NCI-H2029 treated with DMSO at 0.1 percent for 48 hours (cell line): ENCODE measurements around the gene GSTO1.

Experiments
- DNase-seq: peaks from one replicate; lab custom pipeline; 2025; lab: John Stamatoyannopoulos, UW

The GSTO1 gene

DNA sequence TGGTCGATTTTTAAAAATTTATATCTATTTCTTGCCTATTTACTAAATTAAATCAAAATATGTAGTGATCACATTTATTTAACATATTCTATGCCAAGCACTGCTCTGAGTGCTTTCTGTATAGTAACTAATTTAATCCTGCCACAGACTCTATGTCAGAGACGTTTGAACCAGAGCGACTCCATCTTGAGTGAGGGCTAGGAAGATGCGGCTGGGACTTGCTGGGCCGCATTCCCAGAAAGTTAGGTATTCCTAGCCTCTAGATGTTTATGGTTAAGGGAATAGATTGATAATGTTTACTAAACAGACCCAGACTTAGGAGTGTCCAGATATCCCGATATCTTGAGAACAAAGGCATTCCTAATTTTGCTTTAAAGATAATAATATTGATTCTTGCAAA lies 3.2 kb upstream of the GSTO1 start:
- DNase-seq, result no peak

DNA sequence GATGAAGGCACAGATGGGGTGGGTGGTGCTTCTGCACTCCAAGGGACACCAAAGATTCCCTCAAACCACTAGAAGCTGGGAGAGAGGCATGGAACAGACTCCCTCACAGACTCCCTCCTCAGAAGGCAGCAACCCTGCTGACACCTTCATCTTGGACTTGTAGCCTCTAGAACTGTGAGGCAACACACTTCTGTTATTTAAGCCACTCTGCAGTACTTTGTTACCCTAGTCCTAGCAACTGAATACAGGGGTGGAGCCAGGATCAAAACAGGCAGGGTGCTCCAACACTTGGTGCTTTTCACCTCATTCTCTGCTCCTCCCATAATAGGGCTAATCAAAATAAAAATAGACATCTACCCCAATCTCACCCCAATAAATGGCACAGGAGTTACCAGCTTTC lies 2.3 kb upstream of the GSTO1 start:
- no peak for DNase-seq

- no peak for DNase-seq
These were observed 1.6 kb upstream of the GSTO1 start for GRCh38 chr10:104253106-104253505.

DNA sequence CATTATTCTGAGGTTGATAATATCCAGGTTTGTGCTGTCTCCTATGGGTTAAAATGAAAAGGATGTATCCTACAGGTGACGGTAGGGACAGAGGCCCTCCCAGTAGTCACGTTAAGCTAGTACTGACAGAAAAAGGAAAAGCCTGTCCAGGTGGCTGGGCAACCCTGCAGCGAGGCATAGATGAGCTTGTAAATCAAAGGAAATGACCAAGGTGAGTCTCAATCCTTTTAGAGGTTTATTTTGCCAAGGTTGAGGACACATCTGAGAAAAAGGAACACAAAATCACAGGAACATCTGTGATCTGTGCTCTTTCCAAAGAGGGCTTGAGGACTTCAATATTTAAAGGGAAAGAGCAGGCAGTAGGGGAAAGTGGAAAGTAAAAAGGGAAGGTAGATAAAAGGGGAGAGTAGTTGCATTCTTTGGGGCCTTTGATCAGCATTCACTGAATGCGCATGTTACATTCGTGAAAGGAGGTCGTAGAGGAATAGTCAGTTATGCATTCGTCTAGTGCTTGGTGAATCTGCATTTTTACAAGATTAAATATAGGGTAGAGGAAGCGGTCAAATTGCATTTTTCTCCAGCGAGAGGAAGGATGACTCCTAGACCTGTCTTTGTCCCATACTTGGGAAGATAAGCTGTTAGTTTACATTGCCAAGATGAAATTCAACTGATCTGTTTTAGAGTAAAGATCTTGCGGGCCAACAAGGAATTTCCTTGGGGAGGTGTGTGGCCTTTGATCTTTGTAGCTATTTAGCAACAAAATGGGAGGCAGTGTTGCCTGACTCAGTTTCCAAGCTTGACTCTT lies 884 bp upstream of the GSTO1 start:
- DNase-seq, result no peak

DNA sequence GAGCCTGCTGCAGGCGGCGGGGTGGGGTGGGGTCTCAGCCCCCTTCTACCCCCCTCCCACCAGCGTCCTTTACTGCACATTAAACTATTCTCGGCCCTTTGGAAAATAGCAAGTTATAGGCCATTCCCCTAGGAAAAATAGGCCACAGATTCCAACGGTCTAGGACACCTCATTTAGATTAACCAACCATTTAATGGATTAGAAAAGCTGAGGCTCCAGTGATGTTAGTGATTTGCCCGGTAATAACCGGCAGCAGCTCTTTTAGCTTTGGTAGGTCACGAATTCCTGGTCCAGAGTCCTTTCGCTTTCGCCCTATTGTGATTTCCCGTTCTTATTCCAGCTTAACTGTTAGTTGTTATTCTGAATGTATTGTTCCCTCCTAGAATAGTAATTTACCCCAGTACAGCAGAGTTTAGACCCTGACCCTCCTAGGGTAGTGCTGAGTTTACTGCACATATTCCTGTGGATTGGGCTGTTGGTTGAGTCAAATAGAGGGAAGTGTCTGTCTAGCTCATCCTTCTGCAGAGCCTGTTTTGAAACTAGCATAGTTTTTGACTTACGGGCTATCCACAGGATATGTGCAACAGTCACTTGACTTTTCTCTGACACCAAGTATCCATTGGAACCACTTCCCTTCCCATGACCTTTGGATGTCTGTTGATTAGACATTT lies 754 bp downstream of the GSTO1 start:
- DNase-seq, result no peak

- DNase-seq, result no peak
These were observed 1.8 kb downstream of the GSTO1 start for GRCh38 chr10:104256335-104256961.

DNA sequence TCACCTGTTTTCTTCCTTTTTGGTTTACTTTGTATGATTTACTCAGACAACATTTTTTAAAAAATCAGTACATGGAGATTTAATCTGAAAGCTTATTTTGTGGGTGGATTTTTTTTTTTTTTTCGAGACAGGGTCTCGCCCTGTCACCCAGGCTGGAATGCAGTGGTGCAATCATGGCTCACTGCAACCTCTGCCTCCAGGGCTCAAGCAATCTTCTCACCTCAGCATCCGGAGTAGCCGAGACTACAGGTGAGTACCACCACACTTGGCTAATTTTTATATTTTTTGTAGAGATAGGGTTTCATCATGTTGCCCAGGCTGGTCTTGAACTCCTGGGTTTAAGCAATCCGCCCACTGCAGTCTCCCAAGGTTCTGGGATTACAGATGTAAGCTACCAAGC lies 2.5 kb downstream of the GSTO1 start:
- no peak for DNase-seq

- DNase-seq, result no peak
These were observed 3.5 kb downstream of the GSTO1 start for GRCh38 chr10:104258209-104258608.

DNA sequence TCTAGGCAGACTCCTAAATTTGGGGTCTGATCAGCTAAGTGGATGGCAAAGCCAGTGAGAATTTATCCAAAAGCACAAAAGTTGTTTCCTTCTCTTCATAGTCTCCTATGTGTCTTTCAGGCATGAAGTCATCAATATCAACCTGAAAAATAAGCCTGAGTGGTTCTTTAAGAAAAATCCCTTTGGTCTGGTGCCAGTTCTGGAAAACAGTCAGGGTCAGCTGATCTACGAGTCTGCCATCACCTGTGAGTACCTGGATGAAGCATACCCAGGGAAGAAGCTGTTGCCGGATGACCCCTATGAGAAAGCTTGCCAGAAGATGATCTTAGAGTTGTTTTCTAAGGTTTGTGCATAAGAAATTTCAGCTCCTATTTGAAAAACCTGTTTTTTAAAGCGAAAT lies 4.8 kb downstream of the GSTO1 start:
- no peak for DNase-seq

DNA sequence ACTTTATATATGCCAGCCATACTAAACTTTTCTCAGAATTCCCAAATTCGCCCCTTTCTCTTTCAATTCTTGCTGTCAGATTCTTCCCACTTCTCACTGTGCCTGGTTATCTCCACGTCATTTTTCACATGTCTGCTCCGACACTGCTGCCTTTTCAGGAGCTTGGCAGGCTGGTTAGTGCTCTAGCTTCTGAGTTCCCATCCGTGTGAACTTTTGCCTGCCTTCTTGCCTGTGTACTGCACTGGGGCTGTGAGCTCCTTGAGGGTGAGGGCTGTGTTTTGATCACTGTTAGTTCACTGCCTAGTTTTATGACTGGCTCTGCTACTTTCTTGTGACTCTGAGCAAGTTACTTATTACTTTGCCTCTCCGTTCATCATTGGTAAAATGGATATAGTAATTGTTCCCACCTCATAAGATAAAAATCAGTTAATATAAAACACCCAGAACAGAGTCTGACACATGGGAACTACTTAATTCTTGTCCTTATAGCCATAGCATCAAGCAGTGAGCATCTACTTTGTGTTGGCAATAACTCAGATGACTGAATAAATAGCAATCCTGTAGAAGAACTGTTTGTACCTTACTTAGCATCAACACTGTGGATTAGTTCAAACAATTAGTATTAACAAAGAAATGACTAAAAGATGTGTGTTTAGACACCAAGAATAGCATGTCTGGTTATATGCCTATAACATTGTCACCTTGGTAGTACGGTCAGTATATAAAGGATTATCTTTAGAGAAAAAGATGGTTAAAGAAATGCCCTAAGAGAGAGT lies 5.5 kb downstream of the GSTO1 start:
- DNase-seq, result no peak

DNA sequence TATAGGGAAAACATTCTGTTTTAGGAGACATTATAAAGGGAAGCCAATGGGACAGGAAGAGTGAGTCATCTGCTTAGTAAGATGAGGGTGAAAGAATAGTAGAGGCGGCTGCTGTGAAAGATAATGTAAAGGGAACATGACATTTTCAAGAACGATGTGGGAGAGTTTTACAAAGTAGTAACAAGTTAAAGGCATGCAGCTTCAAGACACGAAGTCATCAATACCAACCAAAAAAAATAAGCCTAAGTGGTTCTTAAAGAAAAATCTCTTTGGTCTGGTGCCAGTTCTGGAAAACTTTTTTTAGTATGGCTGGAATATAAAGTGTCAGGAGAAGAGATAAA lies 6.1 kb downstream of the GSTO1 start:
- DNase-seq, result no peak

GRCh38 chr10:104262055-104262454 lies 7.4 kb downstream of the GSTO1 start:
- no peak for DNase-seq

- no peak for DNase-seq
These were observed 10.1 kb downstream of the GSTO1 start for GRCh38 chr10:104264783-104265182.

GRCh38 chr10:104267721-104268404 lies 13.2 kb downstream of the GSTO1 start:
- no peak for DNase-seq

DNA sequence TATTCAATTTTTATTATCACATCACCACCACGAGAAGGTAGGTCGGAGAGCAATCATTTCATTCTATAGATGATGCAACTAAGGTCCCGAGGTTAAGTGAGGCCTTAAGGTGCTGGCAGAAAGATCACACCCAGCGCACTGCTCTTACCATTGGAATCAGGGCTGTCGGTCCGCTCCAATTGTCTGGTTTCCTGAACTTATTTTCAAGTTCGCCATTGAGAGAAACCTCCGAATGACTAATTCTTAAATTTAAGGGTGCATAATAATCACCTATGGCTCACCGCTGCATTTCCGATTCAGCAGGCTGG lies 13.7 kb downstream of the GSTO1 start:
- no peak for DNase-seq

GRCh38 chr10:104268713-104269645 lies 14.3 kb downstream of the GSTO1 start, which contains the start of gene GSTO2:
Gene GSTO2, plus strand, starts transcription at chr10:104269184. Its CDS starts 5,732 bp downstream, at chr10:104274916.
- peak; percentile 73 for DNase-seq

DNA sequence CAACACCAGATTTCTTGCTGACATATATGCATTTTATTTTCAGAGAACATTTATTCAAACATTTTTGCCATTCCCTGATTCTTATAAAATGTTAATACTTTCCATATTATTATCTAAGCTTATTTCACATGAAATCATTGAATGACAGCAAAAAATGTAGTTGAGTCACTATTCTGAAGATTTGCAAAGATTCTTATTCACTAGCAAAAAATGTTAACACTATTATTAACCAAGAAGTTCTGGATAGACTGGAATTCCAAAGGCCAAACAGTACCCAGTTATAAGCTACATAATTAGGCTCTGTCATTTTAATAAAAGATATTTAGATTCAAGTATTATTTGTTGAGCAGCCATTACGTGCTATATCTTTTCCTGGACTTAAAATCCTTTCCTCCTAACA lies 18.6 kb downstream of the GSTO1 start:
- no peak for DNase-seq

DNA sequence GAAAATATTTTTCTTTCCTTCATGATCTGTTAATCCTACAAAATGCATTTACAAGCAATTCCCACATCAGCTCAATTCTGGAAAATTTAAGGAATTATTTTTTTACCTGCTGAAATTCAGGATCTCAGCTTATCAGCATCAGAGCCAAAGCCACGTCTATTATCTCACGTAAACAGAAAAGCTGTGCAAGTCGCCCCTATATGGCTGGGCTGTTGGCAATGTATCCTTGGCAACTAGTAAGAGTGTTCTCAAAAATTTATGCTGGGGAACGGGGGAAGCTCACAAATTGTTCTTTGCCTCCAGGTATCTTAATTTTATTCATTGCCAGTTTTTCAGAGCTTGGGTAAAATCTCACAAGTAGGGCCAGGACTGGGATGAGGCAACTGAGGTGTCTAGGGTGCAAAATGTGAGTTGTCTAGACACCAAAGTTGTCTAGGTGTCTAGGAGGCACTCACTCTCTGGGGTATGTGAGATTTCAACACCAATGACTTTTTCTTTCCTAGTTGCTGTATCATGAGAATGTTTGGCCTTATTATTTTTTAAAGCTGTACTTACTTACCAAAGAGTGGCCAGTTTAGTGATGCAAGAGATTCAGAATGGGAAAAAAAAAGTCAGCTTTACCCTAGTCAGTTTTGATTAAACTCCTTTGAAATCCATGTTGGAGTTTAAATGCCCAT lies 19.3 kb downstream of the GSTO1 start:
- DNase-seq, result no peak

DNA sequence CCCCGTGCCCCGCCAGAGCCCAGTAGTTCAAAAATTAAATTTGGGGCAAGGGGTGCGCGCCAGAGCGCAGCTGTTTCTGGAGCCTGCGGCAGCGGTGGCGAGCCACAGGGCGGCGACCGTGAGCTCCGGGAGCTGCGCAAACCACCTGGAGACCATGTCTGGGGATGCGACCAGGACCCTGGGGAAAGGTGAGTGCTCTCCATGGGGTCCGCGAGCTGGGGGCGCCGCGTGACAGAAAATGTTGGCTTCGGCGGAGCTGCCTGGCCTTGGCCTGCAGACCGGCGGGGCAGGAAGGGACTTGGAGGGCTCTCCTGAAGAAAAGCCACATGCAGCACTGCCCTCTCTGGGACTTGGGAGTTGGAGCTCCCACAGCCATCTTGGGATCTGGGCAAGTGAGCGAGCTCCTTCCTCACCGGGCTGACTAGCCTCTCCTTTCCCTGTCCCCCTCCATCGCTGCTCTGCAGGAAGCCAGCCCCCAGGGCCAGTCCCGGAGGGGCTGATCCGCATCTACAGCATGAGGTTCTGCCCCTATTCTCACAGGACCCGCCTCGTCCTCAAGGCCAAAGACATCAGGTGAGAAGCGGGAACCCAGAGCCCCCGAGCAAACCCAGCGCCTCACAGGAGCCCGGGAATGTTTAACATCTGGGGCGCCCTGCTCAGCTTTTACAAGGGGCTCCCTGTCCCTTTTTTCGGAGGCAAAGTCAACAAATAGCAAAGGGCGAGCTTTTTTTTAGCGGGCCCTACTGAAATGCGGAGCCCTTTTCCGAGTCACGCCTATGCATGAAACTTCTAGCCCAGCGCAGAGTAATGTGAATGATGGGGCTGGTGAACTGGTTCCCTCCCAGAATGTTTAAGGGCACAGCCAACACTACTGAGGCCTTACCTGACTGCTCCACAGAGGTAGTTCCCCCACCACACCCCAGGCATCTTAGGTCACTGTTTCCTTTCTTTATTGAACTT lies 20.4 kb downstream of the GSTO1 start:
- no peak for DNase-seq
